SU-DHL-6 (cell line): Measurements from ENCODE around the gene CAPZA1.

Source experiments
- EZH2phosphoT487 ChIP-seq: fragments of 200-600 bp; sonication (generic), shearing (Covaris generic); conservative IDR thresholded peaks from 2 replicates; pipeline ENCODE4 v1.6.1; 2018; ENCODE audit warnings: mild to moderate bottlenecking, antibody characterized with exemption, low read length, moderate library complexity, mixed read lengths
- TF ChIP-seq, protein P1 (sequence below): fragments of 200-600 bp; sonication (generic); IDR thresholded peaks from one replicate; pipeline ENCODE4 v1.5.1; 2017; ENCODE audit warnings: antibody characterized with exemption, mild to moderate bottlenecking, low read length, moderate library complexity; ENCODE audit not compliant: insufficient read depth, poor library complexity, severe bottlenecking

DNA sequence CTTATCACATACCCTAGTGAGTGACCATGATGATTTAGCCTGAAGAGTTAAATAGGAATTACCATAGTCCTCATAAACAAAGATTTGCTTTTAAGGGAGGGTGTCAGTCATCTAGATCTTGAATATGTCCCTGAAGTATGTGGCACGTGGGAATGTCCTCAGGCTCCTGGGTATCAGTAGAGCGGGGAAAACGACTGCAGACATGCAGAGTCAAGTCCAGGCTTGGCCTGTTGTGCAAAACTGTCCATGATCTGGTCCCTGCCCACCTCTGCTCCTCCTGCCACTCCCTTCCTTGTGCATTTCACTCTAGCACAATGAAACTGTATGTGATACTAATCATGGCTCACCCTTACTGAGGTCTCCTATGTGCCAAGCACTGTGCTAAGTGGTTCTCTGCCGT is 67.7 kb downstream of the CAPZA1 start:
- TF ChIP-seq, protein P1, sequence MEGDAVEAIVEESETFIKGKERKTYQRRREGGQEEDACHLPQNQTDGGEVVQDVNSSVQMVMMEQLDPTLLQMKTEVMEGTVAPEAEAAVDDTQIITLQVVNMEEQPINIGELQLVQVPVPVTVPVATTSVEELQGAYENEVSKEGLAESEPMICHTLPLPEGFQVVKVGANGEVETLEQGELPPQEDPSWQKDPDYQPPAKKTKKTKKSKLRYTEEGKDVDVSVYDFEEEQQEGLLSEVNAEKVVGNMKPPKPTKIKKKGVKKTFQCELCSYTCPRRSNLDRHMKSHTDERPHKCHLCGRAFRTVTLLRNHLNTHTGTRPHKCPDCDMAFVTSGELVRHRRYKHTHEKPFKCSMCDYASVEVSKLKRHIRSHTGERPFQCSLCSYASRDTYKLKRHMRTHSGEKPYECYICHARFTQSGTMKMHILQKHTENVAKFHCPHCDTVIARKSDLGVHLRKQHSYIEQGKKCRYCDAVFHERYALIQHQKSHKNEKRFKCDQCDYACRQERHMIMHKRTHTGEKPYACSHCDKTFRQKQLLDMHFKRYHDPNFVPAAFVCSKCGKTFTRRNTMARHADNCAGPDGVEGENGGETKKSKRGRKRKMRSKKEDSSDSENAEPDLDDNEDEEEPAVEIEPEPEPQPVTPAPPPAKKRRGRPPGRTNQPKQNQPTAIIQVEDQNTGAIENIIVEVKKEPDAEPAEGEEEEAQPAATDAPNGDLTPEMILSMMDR: no peak
- no peak for TF ChIP-seq EZH2phosphoT487
